HG03558 (cell line): ENCODE data around the gene SELP.

Source experiments
- ATAC-seq: cut with Tn5 transposase; IDR thresholded peaks from one replicate; pipeline ENCODE4 v1.9.1; 2021; ENCODE audit warnings: moderate number of reproducible peaks; ENCODE audit not compliant: unreplicated experiment; ENCODE audit errors: extremely low read depth

Gene SELP

GRCh38 chr1:169623132-169623926 is 6.6 kb downstream of the SELP start:
- no peak for ATAC-seq

DNA sequence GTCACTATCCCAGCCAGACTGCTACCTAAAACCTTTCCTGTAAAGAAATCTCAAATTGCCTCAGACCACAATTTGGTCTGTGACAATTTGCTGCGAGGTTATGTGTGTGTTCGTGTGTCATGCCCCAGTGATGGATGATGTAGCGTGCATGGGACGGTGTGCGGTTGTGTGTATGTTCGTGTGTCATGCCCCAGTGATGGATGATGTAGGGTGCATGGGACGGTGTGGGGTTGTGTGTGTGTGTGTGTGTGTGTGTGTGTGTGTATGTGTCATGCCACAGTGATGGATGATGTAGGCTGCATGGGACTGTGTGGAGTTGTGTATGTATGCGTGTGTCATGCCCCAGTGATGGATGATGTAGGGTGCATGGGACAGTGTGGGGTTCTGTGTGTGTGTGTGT is 9.4 kb downstream of the SELP start:
- no peak for ATAC-seq

- no peak for ATAC-seq
Measured at GRCh38 chr1:169618367-169618766, 11.6 kb downstream of the SELP start.

- ATAC-seq: no peak
Measured at GRCh38 chr1:169615803-169616202, 14.1 kb downstream of the SELP start.

DNA sequence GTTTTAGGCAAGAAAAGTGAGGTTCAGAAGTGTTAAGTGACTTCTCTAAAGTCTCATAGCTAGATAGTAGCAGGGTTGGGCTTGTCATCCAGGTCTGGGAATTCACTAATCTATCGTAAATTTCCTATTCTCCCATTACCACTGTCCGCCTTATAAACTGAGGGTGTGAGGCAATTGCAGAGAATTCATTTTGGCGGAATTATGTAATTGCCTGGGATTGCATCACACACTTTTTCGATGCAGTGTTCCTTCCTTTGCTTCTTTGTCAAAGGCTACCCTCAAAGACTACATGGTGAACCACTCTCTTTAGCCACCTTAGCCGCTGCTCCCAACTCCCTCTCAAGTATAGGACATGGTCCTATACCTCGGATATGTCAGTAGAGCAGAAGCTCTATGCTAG is 19.1 kb downstream of the SELP start:
- ATAC-seq: no peak

DNA sequence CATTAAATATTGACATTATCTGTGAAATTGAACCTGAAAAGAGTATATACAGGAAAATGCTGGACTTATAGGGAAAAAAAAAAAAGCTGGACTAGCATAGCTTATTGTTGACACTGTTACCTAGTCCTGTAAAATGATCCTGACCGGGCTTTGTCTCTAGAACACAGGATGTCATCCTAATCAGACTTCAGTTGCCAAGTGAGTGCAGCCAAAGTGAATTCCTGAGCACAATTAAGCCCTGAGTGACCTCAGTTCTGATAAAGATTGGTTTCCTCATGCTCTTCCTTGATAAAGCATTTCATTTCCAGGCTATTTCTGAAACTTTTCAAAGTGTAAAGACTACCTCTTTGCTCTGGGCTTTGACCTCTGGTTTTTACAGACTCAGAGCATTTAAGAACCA is 19.8 kb downstream of the SELP start:
- no peak for ATAC-seq

GRCh38 chr1:169608226-169608625 is 21.7 kb downstream of the SELP start:
- ATAC-seq: no peak

GRCh38 chr1:169604781-169605560 is 25.0 kb downstream of the SELP start:
- ATAC-seq: no peak

GRCh38 chr1:169601096-169601881 is 28.6 kb downstream of the SELP start:
- ATAC-seq: peak; percentile 44

DNA sequence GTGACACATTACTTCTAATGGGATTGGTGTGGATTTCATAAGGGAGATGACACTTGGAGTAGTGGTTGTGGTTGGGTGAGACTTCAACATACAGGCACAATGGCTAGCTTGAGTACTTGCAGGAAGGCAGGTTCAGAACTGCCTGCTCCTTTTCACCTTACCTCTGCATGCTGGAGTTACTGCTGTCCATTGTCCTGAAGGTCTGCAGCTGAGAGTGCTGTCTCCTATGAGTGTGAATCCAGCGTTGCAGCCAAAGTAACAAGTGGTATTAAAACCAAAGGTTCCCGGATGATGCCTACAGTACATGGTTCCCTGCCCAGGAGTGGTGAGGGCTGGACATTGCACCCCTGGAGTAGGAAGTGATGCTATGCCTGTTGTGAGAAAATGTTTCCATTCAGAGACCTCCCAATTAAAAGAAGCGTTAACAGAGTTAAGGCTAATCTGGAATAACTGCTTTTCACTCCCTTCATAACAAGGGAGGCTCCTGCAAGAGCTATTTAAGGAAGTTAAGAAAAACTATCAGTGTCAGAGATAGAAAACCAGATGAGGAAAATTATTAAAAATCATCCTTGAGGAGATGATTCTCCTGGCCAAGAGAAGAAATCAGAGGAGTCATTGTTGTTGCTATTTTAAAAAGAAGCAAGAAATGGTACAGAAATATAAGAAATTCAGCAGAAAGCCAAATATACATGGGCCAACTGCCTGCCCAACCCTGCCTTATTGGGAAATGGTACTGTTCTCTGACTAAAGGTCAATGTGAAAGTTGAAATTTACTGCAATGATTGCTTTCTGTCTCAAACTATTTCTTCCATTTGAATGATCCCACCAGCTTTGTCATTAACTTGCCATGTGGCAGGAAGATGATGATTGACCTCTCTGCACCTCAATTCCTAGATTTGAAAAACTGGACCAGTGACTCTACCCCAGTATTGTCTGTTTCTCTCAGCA is 33.9 kb downstream of the SELP start:
- no peak for ATAC-seq

- no peak for ATAC-seq
Measured at GRCh38 chr1:169594391-169594790, 35.5 kb downstream of the SELP start.

GRCh38 chr1:169590932-169591331 is 39.0 kb downstream of the SELP start:
- no peak for ATAC-seq

DNA sequence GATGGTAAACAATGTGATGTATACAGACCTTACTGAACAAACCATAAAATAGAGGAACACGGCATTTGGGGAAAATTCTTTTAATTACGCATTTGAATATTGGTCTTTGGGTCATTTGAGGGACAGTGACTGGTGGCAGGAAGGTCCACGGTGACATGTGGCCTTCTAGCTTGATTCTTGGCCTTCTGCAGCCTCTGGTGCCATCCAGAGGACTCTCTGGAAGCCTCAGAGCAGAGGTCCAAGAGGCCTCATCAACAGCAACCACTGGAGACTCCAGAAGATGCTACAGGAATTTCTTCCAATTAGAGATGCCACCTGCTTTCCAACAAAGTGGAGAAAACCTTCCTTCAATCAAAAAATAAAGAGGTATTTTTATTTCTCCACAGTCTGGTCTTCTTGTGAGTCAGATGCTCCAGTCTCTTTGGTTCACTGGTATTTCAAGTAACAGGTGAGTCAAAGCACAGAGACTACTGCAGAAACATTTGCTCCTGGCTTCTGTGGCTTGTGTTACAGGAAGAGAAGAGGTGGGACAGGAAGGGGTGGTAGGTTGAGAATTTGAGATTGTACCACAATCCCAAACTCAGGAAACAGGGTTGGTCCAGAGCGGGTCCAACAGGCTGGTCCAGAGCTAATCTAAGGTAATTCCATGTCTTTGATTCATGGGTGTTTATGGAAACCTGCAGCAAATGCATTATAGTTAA is 41.0 kb downstream of the SELP start:
- ATAC-seq: no peak

DNA sequence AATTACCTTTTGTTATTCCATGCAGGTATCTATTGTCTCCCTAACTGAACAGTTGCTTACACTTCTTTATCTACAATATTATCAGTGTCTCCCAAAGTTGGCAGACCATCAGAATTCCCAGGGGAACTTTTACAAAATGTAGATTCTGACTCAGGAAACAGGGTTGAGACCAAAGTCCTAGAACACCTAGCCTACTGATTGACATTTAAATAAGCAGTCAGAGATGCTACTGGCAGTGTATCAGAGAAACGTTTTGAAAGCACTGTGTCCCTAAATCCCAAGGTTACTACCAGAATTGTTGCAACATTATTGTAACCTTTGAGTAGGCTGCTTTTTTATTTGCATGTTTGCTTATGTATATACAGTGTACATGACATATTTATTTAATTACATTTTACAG is 41.8 kb downstream of the SELP start:
- no peak for ATAC-seq

DNA sequence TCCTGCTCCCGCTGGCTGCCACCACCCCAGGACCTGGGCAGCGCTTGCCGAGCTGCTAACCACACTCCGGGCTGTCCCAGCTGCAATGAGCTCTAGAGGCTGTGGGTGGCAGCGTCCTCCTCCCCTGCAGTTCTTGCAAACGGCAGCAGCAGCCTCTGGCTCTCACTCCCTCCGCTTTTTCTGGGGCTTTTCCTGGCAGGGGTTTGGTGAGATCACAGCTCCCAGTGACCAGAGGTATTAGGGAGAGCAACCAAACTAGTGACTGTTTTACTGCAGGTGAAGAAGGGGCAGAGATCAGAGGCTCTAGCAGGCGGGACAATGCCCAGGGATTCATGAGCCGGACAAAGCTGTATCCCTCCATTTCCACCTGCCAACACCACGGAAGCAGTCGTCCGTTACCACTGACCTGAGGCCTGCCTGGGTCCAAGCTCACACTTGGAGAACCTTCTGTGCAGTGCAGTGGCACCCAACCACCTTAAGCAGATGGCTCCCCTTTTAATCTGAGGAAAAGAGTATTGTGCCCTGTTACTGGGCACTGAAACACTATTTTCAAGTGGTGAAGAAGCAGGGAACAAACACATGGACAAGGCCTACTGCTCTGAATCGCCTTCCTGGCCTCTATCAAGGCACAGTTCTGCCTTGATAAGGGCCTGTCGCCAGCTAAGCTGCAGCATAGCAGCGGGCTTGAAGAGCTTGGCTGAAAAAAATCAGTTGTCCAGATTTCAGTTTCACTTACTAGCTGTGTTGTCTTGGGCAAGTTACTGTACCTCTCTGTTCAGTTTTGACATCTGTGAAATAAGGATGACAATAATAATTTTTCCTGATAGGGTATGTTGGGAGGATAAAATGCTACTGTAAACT is 43.3 kb downstream of the SELP start, which contains the start of gene F5:
Gene F5, minus strand, starts transcription at position 87 of the 861 bp plus-strand sequence. CDS start 95 bp downstream, outside the sequence.
- no peak for ATAC-seq

DNA sequence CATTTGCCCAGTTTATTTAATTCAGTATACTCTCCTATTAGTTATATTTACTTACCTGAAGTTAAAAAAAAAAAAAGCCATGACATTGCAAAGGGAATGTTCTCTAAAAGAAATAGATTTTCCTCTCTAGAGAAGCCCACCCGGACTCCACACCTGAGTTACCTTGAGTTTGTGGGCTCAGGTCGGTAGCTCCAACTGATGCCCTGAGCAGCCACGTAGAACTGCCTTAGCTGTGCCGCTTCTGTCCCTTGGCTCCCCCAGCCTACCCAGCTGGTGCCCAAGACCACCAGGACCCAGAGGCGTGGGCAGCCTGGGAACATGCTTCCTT is 43.9 kb downstream of the SELP start:
- no peak for ATAC-seq

DNA sequence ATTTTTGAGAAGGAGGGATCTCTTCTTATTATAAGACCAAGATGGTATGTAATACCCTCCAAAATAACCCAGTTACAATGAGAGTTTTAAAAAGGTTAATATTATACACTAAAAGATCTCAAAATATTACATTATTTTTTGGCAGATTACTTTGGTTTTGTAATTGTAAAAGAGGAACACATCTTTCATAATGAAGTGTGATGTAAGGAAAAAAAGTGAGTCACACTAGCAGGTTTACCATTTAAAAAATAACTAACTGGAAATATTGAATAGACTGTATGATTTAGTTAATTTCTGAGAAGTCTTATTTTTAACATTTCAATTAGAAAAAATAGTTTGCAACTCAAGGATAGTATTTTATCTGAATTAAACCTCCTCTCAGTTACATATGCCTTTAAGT is 44.7 kb downstream of the SELP start:
- no peak for ATAC-seq

GRCh38 chr1:169584483-169585144 is 45.3 kb downstream of the SELP start:
- ATAC-seq: no peak
